Left lung (tissue), 10 donors: ENCODE data around the gene CIDEA. TPM values are rescaled to one million over a fixed set of nuclear protein-coding genes. Genes with fewer than 3 reads are reported as not detected.

ENCODE experiments used
- ATAC-seq: fragments of 200-7000 bp; cut with Tn5 transposase; one replicate; pipeline ENCODE4 v1.9.1; 2020; ENCODE audit warnings: moderate library complexity
- DNase-seq, 4 donors: peaks; one replicate each; pipeline ENCODE4 v3.0.0-alpha.2; 2013 to 2020
- H3K27ac ChIP-seq, 2 donors: fragments of 200-600 bp; sonication (generic) in 1 of 2; one replicate each; pipeline versions ENCODE4 v1.5.0 to v1.8.0; 2020 to 2021
- H3K27me3 ChIP-seq, 2 donors: fragments of 200-600 bp; sonication (generic) in 1 of 2; one replicate each; pipeline versions ENCODE4 v1.5.0 to v1.8.0; 2020 to 2021
- H3K36me3 ChIP-seq, 2 donors: fragments of 200-600 bp; sonication (generic) in 1 of 2; one replicate each; pipeline versions ENCODE4 v1.5.0 to v1.8.0; 2020 to 2021
- H3K4me1 ChIP-seq, 2 donors: fragments of 200-600 bp; one replicate each; pipeline ENCODE4 v1.8.0; 2021
- H3K4me3 ChIP-seq, 2 donors: fragments of 200-600 bp; sonication (generic) in 1 of 2; one replicate each; pipeline versions ENCODE4 v1.5.0 to v1.8.0; 2020 to 2021; ENCODE audit warnings: mild to moderate bottlenecking in 1 of 2
- H3K9me3 ChIP-seq, 2 donors: fragments of 200-600 bp; sonication (generic) in 1 of 2; one replicate each; pipeline versions ENCODE4 v1.5.0 to v1.8.0; 2020 to 2021
- intact Hi-C, 2 donors: fragments of 100-400 bp; cut with DNase I; formaldehyde crosslinking; loops; one replicate each; pipeline versions ENCODE4 v1.11.2 to v1.14.2; 2022
- polyA plus RNA-seq, 6 donors: library from polyadenylated mRNA; unstranded; fragments of 120-200 nt; gene quantifications; one replicate each; pipeline ENCODE4 v1.2.1, GENCODE V29; 2013; ENCODE audit not compliant: insufficient read length in 6 of 6
- total RNA-seq, 2 donors: library from RNA; stranded (reverse); fragmentation: NEBNext Ultra II Directional; extraction: Animal tissue kit (Norgen Biotek cat#: 25700); gene quantifications; one replicate each; pipeline ENCODE4 v1.2.1, GENCODE V29; 2021
- TF ChIP-seq, protein P1 (sequence below), 2 donors: fragments of 200-600 bp; sonication (generic) in 1 of 2; IDR thresholded peaks; one replicate each; pipeline versions ENCODE4 v1.5.0 to v1.8.0; 2021; ENCODE audit warnings: antibody characterized with exemption in 2 of 2
- donor health status: DM: no; HTN: yes; CAD: no.
- donor health status: DM: no; HTN: no; CAD: no.

CIDEA gene
- total and polyA plus RNA-seq, 8 donors, result 0.77 to 2.2 (median 1.8) TPM; not detected in 2

GRCh38 chr18:12245793-12246135, 8.4 kb upstream of the CIDEA start:
- Histone ChIP-seq H3K9me3 (no peaks in the 10 kb centered on the region), H3K27me3 (peaks cover 0 to 55% of the 10 kb centered on the region in 2 donors), H3K36me3 (no peaks in the 10 kb centered on the region), H3K4me1 (no peaks in the 10 kb centered on the region), H3K4me3 (no peak overlapping the region), H3K27ac (no peak overlapping the region)
- intact Hi-C loops, result no loop called here
- ATAC-seq, result no peak
- DNase-seq, result no peak
- TF ChIP-seq, protein P1, sequence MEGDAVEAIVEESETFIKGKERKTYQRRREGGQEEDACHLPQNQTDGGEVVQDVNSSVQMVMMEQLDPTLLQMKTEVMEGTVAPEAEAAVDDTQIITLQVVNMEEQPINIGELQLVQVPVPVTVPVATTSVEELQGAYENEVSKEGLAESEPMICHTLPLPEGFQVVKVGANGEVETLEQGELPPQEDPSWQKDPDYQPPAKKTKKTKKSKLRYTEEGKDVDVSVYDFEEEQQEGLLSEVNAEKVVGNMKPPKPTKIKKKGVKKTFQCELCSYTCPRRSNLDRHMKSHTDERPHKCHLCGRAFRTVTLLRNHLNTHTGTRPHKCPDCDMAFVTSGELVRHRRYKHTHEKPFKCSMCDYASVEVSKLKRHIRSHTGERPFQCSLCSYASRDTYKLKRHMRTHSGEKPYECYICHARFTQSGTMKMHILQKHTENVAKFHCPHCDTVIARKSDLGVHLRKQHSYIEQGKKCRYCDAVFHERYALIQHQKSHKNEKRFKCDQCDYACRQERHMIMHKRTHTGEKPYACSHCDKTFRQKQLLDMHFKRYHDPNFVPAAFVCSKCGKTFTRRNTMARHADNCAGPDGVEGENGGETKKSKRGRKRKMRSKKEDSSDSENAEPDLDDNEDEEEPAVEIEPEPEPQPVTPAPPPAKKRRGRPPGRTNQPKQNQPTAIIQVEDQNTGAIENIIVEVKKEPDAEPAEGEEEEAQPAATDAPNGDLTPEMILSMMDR (IDR thresholded peaks at IDR 0.05), result no peak

DNA sequence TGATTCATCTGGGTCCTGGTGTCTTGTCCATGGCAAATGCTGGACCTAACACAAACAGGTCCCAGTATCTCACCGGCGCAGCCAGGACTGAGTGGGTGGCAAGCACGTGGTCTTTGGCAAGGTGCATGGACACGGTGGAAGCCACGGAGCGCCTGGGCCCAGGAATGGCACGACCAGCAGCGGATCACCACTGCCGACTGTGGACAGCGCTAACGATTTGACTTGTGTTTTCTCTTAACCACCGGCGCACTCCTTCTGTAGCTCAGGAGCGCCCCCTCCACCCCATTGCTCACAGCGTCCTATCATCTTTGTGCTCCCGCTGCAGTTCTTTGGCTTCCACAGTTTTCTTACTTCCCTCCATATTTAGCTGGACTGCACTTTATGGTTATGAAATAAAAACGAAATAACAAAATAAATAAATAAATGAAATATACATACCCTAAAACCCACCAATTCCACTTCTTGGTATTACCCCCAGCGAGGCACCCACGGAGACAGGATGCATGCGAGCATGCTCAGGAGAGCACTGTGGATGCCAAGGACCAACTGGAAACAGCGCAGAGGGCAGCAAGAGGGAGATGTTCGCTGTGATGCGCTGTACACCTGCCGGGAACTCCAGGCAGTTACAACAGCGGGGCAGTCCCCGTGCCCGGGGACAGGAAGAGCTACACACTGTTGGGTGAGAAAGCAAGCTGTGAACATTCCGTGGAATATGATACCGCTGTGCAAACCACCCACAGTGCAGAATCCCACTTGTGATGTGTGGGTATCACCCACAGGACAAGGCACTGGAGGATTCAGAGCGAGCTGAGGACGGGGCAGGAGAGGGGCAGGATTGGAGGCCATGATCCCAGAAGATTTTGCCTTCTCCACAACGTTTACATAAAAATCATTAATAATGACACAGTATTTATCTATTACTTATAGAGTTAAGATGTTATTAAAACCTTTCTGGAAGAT, 7.0 kb upstream of the CIDEA start:
- ATAC-seq, result peak; percentile 23
- TF ChIP-seq, protein P1 (IDR thresholded peaks at IDR 0.05), result no peak

DNA sequence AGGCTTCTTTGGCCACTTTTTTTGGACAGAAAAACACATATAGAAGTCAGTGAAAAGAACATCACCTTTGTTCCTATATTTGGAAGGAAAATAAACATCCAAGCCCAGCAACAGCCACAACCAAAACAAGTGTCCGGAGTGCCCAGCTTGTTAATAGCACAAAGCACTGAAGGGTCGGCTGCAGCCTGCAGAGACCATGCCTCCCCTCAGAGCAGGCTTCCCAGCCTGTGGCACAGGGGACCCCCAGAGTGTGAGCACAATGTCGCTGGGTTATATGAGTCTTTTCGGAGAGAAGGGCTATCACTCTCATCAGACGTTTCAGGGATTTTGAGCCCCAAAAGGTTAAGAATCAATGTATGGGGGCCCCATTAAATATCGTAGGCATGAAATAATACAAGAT, 6.2 kb upstream of the CIDEA start:
- Histone ChIP-seq H3K27ac (no peak overlapping the region), H3K36me3 (no peaks in the 10 kb centered on the region), H3K9me3 (no peaks in the 10 kb centered on the region), H3K27me3 (peaks cover 7 to 73% of the 10 kb centered on the region in 2 donors), H3K4me3 (no peak overlapping the region), H3K4me1 (no peaks in the 10 kb centered on the region)
- ATAC-seq (no peak), DNase-seq (no peak)
- TF ChIP-seq, protein P1 (IDR thresholded peaks at IDR 0.05), result no peak
- intact Hi-C loops, result no loop called here

More for the DNA sequence above, 7.0 kb upstream of the CIDEA start:
- intact Hi-C loops, result no loop called here
- no peak overlapping the region for H3K4me3 ChIP-seq
- peaks cover 0 to 66% of the 10 kb centered on the region in 2 donors for H3K27me3 ChIP-seq
- H3K36me3 ChIP-seq, result no peaks in the 10 kb centered on the region
- DNase-seq, result peak in 1 of 4 donors; percentile 54
- H3K4me1 ChIP-seq, result no peaks in the 10 kb centered on the region
- H3K27ac ChIP-seq, result no peak overlapping the region
- H3K9me3 ChIP-seq, result no peaks in the 10 kb centered on the region

DNA sequence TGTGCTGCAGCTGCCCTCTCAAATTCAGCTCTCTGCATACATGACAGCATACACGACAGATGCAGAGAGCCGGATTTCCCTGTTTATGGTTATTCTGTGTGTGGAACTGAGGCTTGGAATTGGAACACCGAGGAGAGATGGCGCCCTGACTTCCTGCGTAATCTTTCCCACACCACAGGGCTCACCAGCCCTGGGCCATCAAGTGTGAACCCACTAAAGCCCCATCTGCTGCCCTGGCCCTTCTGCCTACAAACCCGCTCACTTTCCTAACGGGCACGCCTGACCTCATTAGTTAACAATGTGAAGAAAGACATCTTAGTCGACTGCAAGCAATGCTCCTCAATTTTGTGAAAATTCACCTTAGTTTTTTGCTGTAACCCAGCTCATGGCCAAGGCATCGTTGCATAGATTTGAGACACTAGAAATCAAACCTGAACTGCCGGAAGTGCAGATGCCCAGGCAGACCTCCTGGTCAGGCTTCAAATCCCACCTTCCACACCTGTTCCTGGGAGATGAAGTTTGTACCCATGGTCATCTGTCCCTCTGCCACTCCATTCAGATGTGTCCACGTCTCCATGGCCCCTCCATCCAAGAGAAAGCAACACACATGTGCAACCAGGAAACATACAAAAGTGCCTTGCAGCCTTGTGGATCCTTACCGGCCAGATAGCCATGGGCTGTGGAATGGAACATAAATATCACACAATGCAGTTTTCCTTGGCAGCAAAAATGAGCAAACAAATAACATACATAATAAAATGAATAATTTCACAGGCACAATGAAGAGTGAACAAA, 5.0 kb upstream of the CIDEA start:
- no peak for ATAC-seq
- Histone ChIP-seq H3K4me1 (peaks cover 0 to 8% of the 10 kb centered on the region in 2 donors), H3K9me3 (no peaks in the 10 kb centered on the region), H3K4me3 (no peak overlapping the region), H3K27me3 (peaks cover 19 to 83% of the 10 kb centered on the region in 2 donors), H3K36me3 (no peaks in the 10 kb centered on the region), H3K27ac (no peak overlapping the region)
- TF ChIP-seq, protein P1 (IDR thresholded peaks at IDR 0.05), result no peak
- no peak for DNase-seq
- intact Hi-C loops, result no loop called here

GRCh38 chr18:12251311-12251710, 2.9 kb upstream of the CIDEA start:
- H3K4me1 ChIP-seq, result peaks cover 0 to 14% of the 10 kb centered on the region in 2 donors
- ATAC-seq, result no peak
- peaks cover 28 to 90% of the 10 kb centered on the region in 2 donors for H3K27me3 ChIP-seq
- no peaks in the 10 kb centered on the region for H3K36me3 ChIP-seq
- no peaks in the 10 kb centered on the region for H3K9me3 ChIP-seq
- TF ChIP-seq, protein P1 (IDR thresholded peaks at IDR 0.05), result no peak
- intact Hi-C loops, result no loop called here
- DNase-seq, result no peak
- H3K4me3 ChIP-seq, result no peak overlapping the region
- H3K27ac ChIP-seq, result no peak overlapping the region
